CD14-positive monocyte (primary cell): ENCODE measurements around the gene EMILIN1. TPM values are rescaled to one million over a fixed set of nuclear protein-coding genes. Genes with fewer than 3 reads are reported as not detected.
A peak's percentile ranks its signal among the peaks of the same experiment; 100 is the strongest.

Experiments
- DNase-seq, 3 donors: peaks; one replicate each; pipeline ENCODE4 v3.0.0-alpha.2; 2011 to 2022
- H2AFZ ChIP-seq: 2 replicates; pipeline ENCODE4 v1.6.0; 2012; ENCODE audit warnings: mild to moderate bottlenecking, low read depth, low read length, inconsistent platforms; ENCODE audit not compliant: insufficient read depth, poor library complexity, severe bottlenecking
- H3K27ac ChIP-seq, 2 donors: 1 replicate in 1 of 2; 2 replicates in 1 of 2; pipeline ENCODE4 v1.5.1; 2012 to 2013; ENCODE audit warnings: low read length in 2 of 2, control low read depth in 1 of 2, inconsistent platforms in 1 of 2, low read depth in 1 of 2, mild to moderate bottlenecking in 1 of 2
- H3K27me3 ChIP-seq, 2 donors: one replicate each; pipeline versions ENCODE4 v1.6.0 to v1.6.1; 2011 to 2013; ENCODE audit warnings: low read length in 2 of 2; ENCODE audit not compliant: control insufficient read depth in 2 of 2, insufficient read depth in 2 of 2
- H3K36me3 ChIP-seq, 2 donors: replicated peaks in 1 of 2; 1 replicate in 1 of 2; 2 replicates in 1 of 2; pipeline versions ENCODE4 v1.5.1 to v1.6.1; 2012 to 2013; ENCODE audit warnings: low read length in 2 of 2, control low read depth in 1 of 2, inconsistent platforms in 1 of 2, mild to moderate bottlenecking in 1 of 2; ENCODE audit not compliant: insufficient read depth in 2 of 2, control insufficient read depth in 1 of 2
- H3K4me1 ChIP-seq, 2 donors: 1 replicate in 1 of 2; 2 replicates in 1 of 2; pipeline versions ENCODE4 v1.5.1 to v1.6.1; 2012 to 2013; ENCODE audit warnings: low read length in 2 of 2, control low read depth in 1 of 2, inconsistent platforms in 1 of 2, mild to moderate bottlenecking in 1 of 2, moderate library complexity in 1 of 2; ENCODE audit not compliant: insufficient read depth in 2 of 2, control insufficient read depth in 1 of 2
- H3K4me2 ChIP-seq: replicated peaks from 2 replicates; pipeline ENCODE3; 2012; ENCODE audit warnings: low read length, moderate library complexity, mild to moderate bottlenecking; ENCODE audit not compliant: poor library complexity, severe bottlenecking; ENCODE audit errors: extremely low read depth
- H3K4me3 ChIP-seq, 3 experiments: fragments of 200-600 bp in 1 of 3; sonication (generic) in 1 of 3; replicated peaks in 1 of 3; 1 replicate in 2 of 3; 2 replicates in 1 of 3; pipeline ENCODE4 v1.5.1; 2011 to 2013; ENCODE audit warnings: low read length in 3 of 3, mild to moderate bottlenecking in 3 of 3, control low read depth in 2 of 3, low read depth in 2 of 3, inconsistent platforms in 1 of 3, moderate library complexity in 1 of 3
- H3K79me2 ChIP-seq: 2 replicates; pipeline ENCODE4 v1.6.0; 2012; ENCODE audit warnings: mild to moderate bottlenecking, control low read depth, inconsistent platforms, low read length, moderate library complexity; ENCODE audit not compliant: insufficient read depth
- H3K9ac ChIP-seq: 2 replicates; pipeline ENCODE4 v1.6.0; 2017; ENCODE audit warnings: low read length, mild to moderate bottlenecking; ENCODE audit not compliant: insufficient read depth, poor library complexity, severe bottlenecking
- H3K9me3 ChIP-seq, 2 donors: replicated peaks in 1 of 2; 1 replicate in 1 of 2; 2 replicates in 1 of 2; pipeline versions ENCODE4 v1.5.1 to v1.6.1; 2012 to 2013; ENCODE audit warnings: low read length in 2 of 2, control low read depth in 1 of 2; ENCODE audit not compliant: control insufficient read depth in 1 of 2, insufficient read depth in 1 of 2
- H4K20me1 ChIP-seq: 2 replicates; pipeline ENCODE4 v1.6.0; 2012; ENCODE audit warnings: mild to moderate bottlenecking, low read length, control low read depth, moderate library complexity; ENCODE audit not compliant: insufficient read depth
- H3K27ac Mint-ChIP-seq, 7 donors: one replicate each; pipeline ENCODE4 v1.8.0; 2020; ENCODE audit warnings: mild to moderate bottlenecking in 7 of 7, mixed read lengths in 7 of 7, moderate library complexity in 6 of 7, inconsistent platforms in 2 of 7
- H3K27me3 Mint-ChIP-seq, 3 donors: one replicate each; pipeline ENCODE4 v1.8.0; 2021 to 2022; ENCODE audit warnings: low read depth in 3 of 3, mild to moderate bottlenecking in 3 of 3, mixed read lengths in 3 of 3, moderate library complexity in 3 of 3, inconsistent platforms in 1 of 3
- H3K36me3 Mint-ChIP-seq, 2 donors: one replicate each; pipeline ENCODE4 v1.8.0; 2020; ENCODE audit warnings: mixed read lengths in 2 of 2, inconsistent platforms in 1 of 2, mild to moderate bottlenecking in 1 of 2
- H3K4me1 Mint-ChIP-seq: one replicate; pipeline ENCODE4 v1.8.0; 2020; ENCODE audit warnings: mild to moderate bottlenecking, mixed read lengths
- H3K4me3 Mint-ChIP-seq, 2 donors: one replicate each; pipeline ENCODE4 v1.8.0; 2020; ENCODE audit warnings: mild to moderate bottlenecking in 2 of 2, mixed read lengths in 2 of 2, moderate library complexity in 1 of 2
- H3K9me3 Mint-ChIP-seq, 7 donors: one replicate each; pipeline ENCODE4 v1.8.0; 2020 to 2022; ENCODE audit warnings: mixed read lengths in 7 of 7, mild to moderate bottlenecking in 6 of 7, moderate library complexity in 6 of 7, inconsistent platforms in 2 of 7
- CTCF ChIP-seq: fragments of 200-600 bp; IDR thresholded peaks from one replicate; pipeline ENCODE4 v1.8.0; 2022; ENCODE audit warnings: antibody characterized with exemption, mild to moderate bottlenecking
- WGBS: methylation state at CpG from one replicate; pipeline ENCODE4 v1.1.5; 2013; ENCODE audit warnings: missing lambda C conversion rate; ENCODE audit not compliant: insufficient coverage; 5-methylcytosine and 5-hydroxymethylcytosine counted together
- intact Hi-C, 2 donors: fragments of 100-400 bp; cut with micrococcal nuclease; formaldehyde crosslinking; loops; one replicate each; pipeline versions ENCODE4 v1.15.0 to v1.15.1; 2023
- polyA plus RNA-seq, 3 donors: library from polyadenylated mRNA; depleted of rRNA in 1 of 3; unstranded in 2 of 3; stranded (reverse) in 1 of 3; fragments of 300-500 nt in 2 of 3; fragments of >200 nt in 1 of 3; fragmentation: Illumina TruSeq in 2 of 3; gene quantifications; 1 replicate in 2 of 3; 2 replicates in 1 of 3; pipeline ENCODE4 v1.2.3, GENCODE V29; 2012 to 2021

Gene EMILIN1
- polyA plus RNA-seq, 3 donors, result 0.43 to 1.0 (median 0.44) TPM

- Histone ChIP-seq H3K9ac (no peak overlapping the region), H3K27me3 (no peaks in the 10 kb centered on the region), H4K20me1 (no peaks in the 10 kb centered on the region), H3K36me3 (no peaks in the 10 kb centered on the region), H3K79me2 (peaks cover 5% of the 10 kb centered on the region), H3K9me3 (no peaks in the 10 kb centered on the region), H3K4me1 (peaks cover 52 to 56% of the 10 kb centered on the region in 2 donors), H2AFZ (peak overlapping the region; percentile 85), H3K27ac (no peak overlapping the region), H3K4me3 (peak overlapping the region in 2 of 3 experiments; percentile 19 to 56), H3K4me2 (peak overlapping the region; percentile 53)
- H3K4me3 Mint-ChIP-seq, result peak overlapping the region in 1 of 2 donors; percentile 20
- no peak for DNase-seq
- TF ChIP-seq CTCF, result no peak
- H3K27me3 Mint-ChIP-seq, result peaks cover 0 to 7% (median 0%) of the 10 kb centered on the region in 3 donors
- peaks cover 58% of the 10 kb centered on the region for H3K4me1 Mint-ChIP-seq
- no peak overlapping the region for H3K27ac Mint-ChIP-seq
- H3K36me3 Mint-ChIP-seq, result no peaks in the 10 kb centered on the region
- H3K9me3 Mint-ChIP-seq, result peaks cover 0 to 2% (median 0%) of the 10 kb centered on the region in 7 donors
- intact Hi-C loops, result loop anchor here in 1 of 2 donors (2.0 kb wide), 1 partner anchor 47 kb away; the partner anchor contains the start of gene TMEM214
- WGBS, result 70% methylated on average over 7 of the region's 14 CpGs
These were observed 1.1 kb downstream of the EMILIN1 start for GRCh38 chr2:27079233-27080139.

- Histone ChIP-seq H2AFZ (no peak overlapping the region), H4K20me1 (no peaks in the 10 kb centered on the region), H3K27ac (no peak overlapping the region), H3K9me3 (no peaks in the 10 kb centered on the region), H3K79me2 (peaks cover 5% of the 10 kb centered on the region), H3K4me2 (no peak overlapping the region), H3K4me3 (no peak overlapping the region), H3K4me1 (peaks cover 49 to 55% of the 10 kb centered on the region in 2 donors), H3K36me3 (no peaks in the 10 kb centered on the region), H3K9ac (no peak overlapping the region), H3K27me3 (no peaks in the 10 kb centered on the region)
- H3K4me1 Mint-ChIP-seq, result peaks cover 57% of the 10 kb centered on the region
- H3K27me3 Mint-ChIP-seq, result peaks cover 0 to 7% (median 2%) of the 10 kb centered on the region in 3 donors
- no peaks in the 10 kb centered on the region for H3K36me3 Mint-ChIP-seq
- peak overlapping the region in 2 of 7 donors; percentile 70 to 83 for H3K27ac Mint-ChIP-seq
- TF ChIP-seq CTCF, result no peak
- H3K4me3 Mint-ChIP-seq, result no peak overlapping the region
- DNase-seq, result no peak
- intact Hi-C loops, result loop anchor here in 1 of 2 donors (2.0 kb wide), 1 partner anchor 47 kb away; the partner anchor contains the start of gene TMEM214
- 86% methylated on average over 7 of the region's 7 CpGs for WGBS
- H3K9me3 Mint-ChIP-seq, result peaks cover 0 to 1% (median 0%) of the 10 kb centered on the region in 7 donors
These were observed 1.7 kb downstream of the EMILIN1 start for GRCh38 chr2:27080140-27080469.
